GM18508 (cell line): Measurements from ENCODE around the gene UAP1L1.
"Not testable (repeated sequence)": the region's sequence is repeated elsewhere in the genome, so short reads cannot be mapped to it uniquely, and the experiment has no call there.

Source experiments
- ATAC-seq: cut with Tn5 transposase; IDR thresholded peaks from one replicate; pipeline ENCODE4 v1.9.1; 2021; ENCODE audit warnings: moderate number of reproducible peaks; ENCODE audit not compliant: insufficient read depth, unreplicated experiment

Gene UAP1L1

GRCh38 chr9:137077010-137077747 is at the start of gene UAP1L1:
UAP1L1 (plus strand) TSS chr9:137077517; CDS start chr9:137077533, 16 bp downstream.
- no peak for ATAC-seq

- ATAC-seq: no peak
These were observed 48.9 kb upstream of the UAP1L1 start for GRCh38 chr9:137028263-137029057.

- ATAC-seq: no peak
These were observed 48.0 kb upstream of the UAP1L1 start for GRCh38 chr9:137029058-137029936.

- ATAC-seq: no peak
These were observed 47.3 kb upstream of the UAP1L1 start for GRCh38 chr9:137030006-137030405.

- no peak for ATAC-seq
These were observed 46.5 kb upstream of the UAP1L1 start for GRCh38 chr9:137030538-137031527.

GRCh38 chr9:137031904-137032640 is 45.2 kb upstream of the UAP1L1 start, which contains the start of gene FUT7:
FUT7 (minus strand) TSS chr9:137032088; CDS start chr9:137031991, 97 bp downstream.
- no peak for ATAC-seq

- ATAC-seq: no peak
These were observed 44.5 kb upstream of the UAP1L1 start for GRCh38 chr9:137032858-137033257.

- not testable (repeated sequence) for ATAC-seq
These were observed 43.8 kb upstream of the UAP1L1 start for GRCh38 chr9:137033481-137033880.

- no peak for ATAC-seq
These were observed 43.1 kb upstream of the UAP1L1 start for GRCh38 chr9:137034039-137034708.

- no peak for ATAC-seq
These were observed 42.4 kb upstream of the UAP1L1 start for GRCh38 chr9:137034709-137035506.

- no peak for ATAC-seq
These were observed 41.8 kb upstream of the UAP1L1 start for GRCh38 chr9:137035507-137035834.

GRCh38 chr9:137035937-137036336 is 41.4 kb upstream of the UAP1L1 start:
- no peak for ATAC-seq

GRCh38 chr9:137037035-137037434 is 40.3 kb upstream of the UAP1L1 start:
- ATAC-seq: no peak

- no peak for ATAC-seq
These were observed 39.8 kb upstream of the UAP1L1 start for GRCh38 chr9:137037483-137037882.

- no peak for ATAC-seq
These were observed 38.4 kb upstream of the UAP1L1 start for GRCh38 chr9:137038916-137039315.

GRCh38 chr9:137039611-137040366 is 37.5 kb upstream of the UAP1L1 start:
- ATAC-seq: no peak

GRCh38 chr9:137040568-137040967 is 36.7 kb upstream of the UAP1L1 start:
- no peak for ATAC-seq
